Breast epithelium (tissue), 3 donors: ENCODE data around the gene MEIOSIN.

Experiments
- CTCF ChIP-seq, 3 donors: fragments of 450-650 bp; IDR thresholded peaks; one replicate each; pipeline ENCODE4 v1.5.1; 2016 to 2017; ENCODE audit warnings: antibody characterized with exemption in 3 of 3, mild to moderate bottlenecking in 3 of 3, moderate library complexity in 3 of 3
- POLR2A ChIP-seq: fragments of 450-650 bp; IDR thresholded peaks from one replicate; pipeline ENCODE4 v1.6.1; 2016; ENCODE audit warnings: antibody characterized with exemption, mild to moderate bottlenecking, moderate library complexity

GRCh38 chr19:45782162-45782691, 49.0 kb downstream of the MEIOSIN start, which contains the start of gene DMPK:
- TF ChIP-seq CTCF (IDR thresholded peaks at IDR 0.05) (no peak), POLR2A (no peak)
